ENCODE measurements around the gene SDR39U1.

DNA sequence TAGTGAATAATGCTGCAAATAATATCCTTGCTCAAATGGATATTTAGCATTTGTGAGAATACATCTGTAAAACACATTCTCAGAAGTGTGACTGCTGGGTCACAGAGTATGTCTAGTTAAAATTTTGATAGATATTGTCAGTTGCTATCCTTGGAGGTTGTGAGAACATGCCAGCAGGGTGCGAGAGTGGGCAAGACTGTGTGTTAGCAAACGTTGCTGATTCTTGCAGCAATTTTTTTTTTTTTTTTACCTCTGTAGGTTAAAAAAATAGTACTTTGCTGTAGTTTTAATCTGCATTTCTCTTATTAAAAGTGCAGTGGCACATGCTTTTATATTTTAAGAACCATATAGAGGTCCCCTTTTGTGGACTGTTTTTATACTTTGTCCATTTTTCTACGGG, 48.3 kb downstream of the SDR39U1 start:
- no peak for TF ChIP-seq POLR2A (IDR thresholded peaks at IDR 0.05)
- TF ChIP-seq, protein P1, sequence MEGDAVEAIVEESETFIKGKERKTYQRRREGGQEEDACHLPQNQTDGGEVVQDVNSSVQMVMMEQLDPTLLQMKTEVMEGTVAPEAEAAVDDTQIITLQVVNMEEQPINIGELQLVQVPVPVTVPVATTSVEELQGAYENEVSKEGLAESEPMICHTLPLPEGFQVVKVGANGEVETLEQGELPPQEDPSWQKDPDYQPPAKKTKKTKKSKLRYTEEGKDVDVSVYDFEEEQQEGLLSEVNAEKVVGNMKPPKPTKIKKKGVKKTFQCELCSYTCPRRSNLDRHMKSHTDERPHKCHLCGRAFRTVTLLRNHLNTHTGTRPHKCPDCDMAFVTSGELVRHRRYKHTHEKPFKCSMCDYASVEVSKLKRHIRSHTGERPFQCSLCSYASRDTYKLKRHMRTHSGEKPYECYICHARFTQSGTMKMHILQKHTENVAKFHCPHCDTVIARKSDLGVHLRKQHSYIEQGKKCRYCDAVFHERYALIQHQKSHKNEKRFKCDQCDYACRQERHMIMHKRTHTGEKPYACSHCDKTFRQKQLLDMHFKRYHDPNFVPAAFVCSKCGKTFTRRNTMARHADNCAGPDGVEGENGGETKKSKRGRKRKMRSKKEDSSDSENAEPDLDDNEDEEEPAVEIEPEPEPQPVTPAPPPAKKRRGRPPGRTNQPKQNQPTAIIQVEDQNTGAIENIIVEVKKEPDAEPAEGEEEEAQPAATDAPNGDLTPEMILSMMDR (IDR thresholded peaks at IDR 0.05) = no peak

All from lower leg skin (tissue), 3 donors.